ENCODE data around the gene MYO5A. TPM values are rescaled to one million over a fixed set of nuclear protein-coding genes. Genes with fewer than 3 reads are reported as not detected.

MYO5A gene
- total RNA-seq, 1 donor from 2014 or later: 55.0 TPM

DNA sequence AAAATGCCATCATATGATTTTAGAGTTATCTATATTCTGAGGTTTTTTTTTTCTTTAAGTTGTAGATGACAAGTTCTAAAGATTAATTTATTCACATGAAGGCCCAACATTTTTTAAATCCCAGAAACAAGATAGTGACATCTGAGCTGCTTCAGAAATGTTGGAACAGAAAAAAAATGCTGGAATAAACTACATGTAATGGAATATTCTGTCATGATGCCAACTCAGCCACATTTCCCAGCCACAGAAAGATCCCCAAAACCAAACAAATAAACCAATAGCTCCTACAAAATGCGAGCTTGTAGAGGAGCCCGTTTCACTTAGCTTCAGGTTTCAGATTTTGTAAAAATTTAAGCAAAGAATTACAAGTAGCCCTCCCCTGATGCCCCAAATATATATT, 122.1 kb downstream of the MYO5A start:
- intact Hi-C loops (cut with DNase I): no loop called here
- no peak overlapping the region for H3K4me3 ChIP-seq

DNA sequence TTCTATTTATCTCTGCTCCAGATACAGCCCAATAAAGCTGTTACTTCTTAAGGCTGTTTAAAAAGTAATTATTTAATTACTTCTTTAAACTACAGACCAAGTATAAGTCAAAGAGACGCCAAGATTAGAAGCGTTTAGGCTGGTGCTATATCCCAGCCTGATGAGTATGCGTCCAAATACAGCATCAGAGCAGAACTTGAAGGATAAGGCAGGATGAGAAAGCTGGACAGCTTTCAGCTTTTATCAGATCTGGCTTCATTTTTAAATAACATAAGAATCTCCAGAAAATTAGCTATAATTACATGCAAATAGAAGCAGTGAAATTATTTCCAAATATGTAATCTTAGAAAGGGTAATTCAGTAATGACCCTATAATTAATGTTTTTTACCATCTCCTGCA, 122.8 kb downstream of the MYO5A start:
- no peaks in the 10 kb centered on the region for H3K9me3 ChIP-seq
- no peaks in the 10 kb centered on the region for H3K27me3 ChIP-seq
- no peak overlapping the region for H3K4me3 ChIP-seq
- H3K4me1 ChIP-seq: no peaks in the 10 kb centered on the region
- H3K27ac ChIP-seq: no peak overlapping the region
- TF ChIP-seq, protein P1, sequence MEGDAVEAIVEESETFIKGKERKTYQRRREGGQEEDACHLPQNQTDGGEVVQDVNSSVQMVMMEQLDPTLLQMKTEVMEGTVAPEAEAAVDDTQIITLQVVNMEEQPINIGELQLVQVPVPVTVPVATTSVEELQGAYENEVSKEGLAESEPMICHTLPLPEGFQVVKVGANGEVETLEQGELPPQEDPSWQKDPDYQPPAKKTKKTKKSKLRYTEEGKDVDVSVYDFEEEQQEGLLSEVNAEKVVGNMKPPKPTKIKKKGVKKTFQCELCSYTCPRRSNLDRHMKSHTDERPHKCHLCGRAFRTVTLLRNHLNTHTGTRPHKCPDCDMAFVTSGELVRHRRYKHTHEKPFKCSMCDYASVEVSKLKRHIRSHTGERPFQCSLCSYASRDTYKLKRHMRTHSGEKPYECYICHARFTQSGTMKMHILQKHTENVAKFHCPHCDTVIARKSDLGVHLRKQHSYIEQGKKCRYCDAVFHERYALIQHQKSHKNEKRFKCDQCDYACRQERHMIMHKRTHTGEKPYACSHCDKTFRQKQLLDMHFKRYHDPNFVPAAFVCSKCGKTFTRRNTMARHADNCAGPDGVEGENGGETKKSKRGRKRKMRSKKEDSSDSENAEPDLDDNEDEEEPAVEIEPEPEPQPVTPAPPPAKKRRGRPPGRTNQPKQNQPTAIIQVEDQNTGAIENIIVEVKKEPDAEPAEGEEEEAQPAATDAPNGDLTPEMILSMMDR (IDR thresholded peaks at IDR 0.05): no peak
- no peak for DNase-seq (ENCODE audit: low spot score in 2 of 2)
- H3K36me3 ChIP-seq: peaks cover 0 to 4% of the 10 kb centered on the region in 2 donors
- intact Hi-C loops (cut with DNase I): no loop called here

More for the DNA sequence above, 122.1 kb downstream of the MYO5A start:
- H3K4me1 ChIP-seq: no peaks in the 10 kb centered on the region
- peaks cover 0 to 4% of the 10 kb centered on the region in 2 donors for H3K36me3 ChIP-seq
- no peak for DNase-seq (ENCODE audit: low spot score in 2 of 2)
- H3K9me3 ChIP-seq: no peaks in the 10 kb centered on the region
- H3K27me3 ChIP-seq: no peaks in the 10 kb centered on the region
- H3K27ac ChIP-seq: no peak overlapping the region
- TF ChIP-seq, protein P1 (IDR thresholded peaks at IDR 0.05): no peak

DNA sequence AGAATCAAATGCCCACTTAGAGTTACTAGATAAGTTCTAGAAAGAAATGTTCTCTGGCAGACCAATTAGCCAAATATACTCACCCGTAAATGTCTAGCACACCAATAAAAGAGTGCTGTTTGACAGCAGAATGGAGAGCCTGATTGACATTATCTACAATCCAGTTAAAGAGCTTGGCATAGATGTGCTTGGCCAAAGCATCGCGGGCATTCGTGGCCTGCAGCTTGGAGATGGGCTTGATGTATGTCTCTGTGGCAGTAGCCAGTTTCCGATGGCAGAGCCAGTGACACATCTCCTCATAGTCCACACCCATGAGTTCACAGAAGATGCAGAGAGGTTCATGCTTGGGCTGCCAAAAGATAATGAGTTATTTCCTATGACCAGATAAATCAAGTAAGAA, 131.6 kb downstream of the MYO5A start:
- no peak overlapping the region for H3K4me3 ChIP-seq
- H3K27ac ChIP-seq: no peak overlapping the region
- intact Hi-C loops (cut with DNase I): no loop called here
- no peak for DNase-seq (ENCODE audit: low spot score in 2 of 2)
- H3K36me3 ChIP-seq: peaks cover 4 to 10% of the 10 kb centered on the region in 2 donors
- no peaks in the 10 kb centered on the region for H3K27me3 ChIP-seq
- TF ChIP-seq, protein P1 (IDR thresholded peaks at IDR 0.05): no peak
- no peaks in the 10 kb centered on the region for H3K4me1 ChIP-seq
- no peaks in the 10 kb centered on the region for H3K9me3 ChIP-seq

GRCh38 chr15:52394118-52394517, 134.6 kb downstream of the MYO5A start:
- H3K27ac ChIP-seq: no peak overlapping the region
- TF ChIP-seq, protein P1 (IDR thresholded peaks at IDR 0.05): no peak
- DNase-seq (ENCODE audit: low spot score in 2 of 2): no peak
- H3K36me3 ChIP-seq: peaks cover 11 to 18% of the 10 kb centered on the region in 2 donors
- no peaks in the 10 kb centered on the region for H3K9me3 ChIP-seq
- H3K4me3 ChIP-seq: no peak overlapping the region
- intact Hi-C loops (cut with DNase I): no loop called here
- no peaks in the 10 kb centered on the region for H3K27me3 ChIP-seq
- no peaks in the 10 kb centered on the region for H3K4me1 ChIP-seq

DNA sequence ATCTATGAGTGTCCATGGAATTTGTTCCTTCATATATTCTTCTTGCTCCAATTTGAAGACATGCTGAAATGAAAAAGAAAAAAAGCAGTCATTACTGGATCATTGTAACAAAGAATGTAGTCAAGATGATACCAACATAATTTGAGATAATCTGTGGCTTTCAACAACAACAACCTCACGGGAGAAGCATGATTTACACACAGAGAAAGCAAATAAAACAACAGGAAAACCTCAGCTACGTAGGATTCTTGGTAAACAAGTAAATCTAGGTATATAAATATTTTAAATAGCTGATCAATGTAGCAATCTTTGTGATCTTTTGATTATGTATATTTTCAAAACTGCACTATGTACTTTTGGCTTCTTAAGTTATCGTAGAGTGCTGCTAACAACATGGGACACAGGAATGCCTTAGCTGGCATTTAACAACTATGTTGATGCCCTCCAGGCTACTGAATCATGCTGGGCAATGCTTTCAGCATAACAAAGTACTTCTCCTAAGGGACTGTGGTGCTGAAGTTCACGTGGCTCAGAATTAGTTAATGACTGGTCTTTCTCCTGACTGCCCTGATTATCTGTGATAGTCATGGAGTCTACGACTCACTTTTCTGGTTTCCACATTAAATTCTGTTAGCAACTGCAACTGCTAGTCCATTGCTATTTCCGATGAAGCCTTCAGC, 136.5 kb downstream of the MYO5A start:
- H3K27me3 ChIP-seq: no peaks in the 10 kb centered on the region
- H3K9me3 ChIP-seq: no peaks in the 10 kb centered on the region
- H3K4me1 ChIP-seq: no peaks in the 10 kb centered on the region
- peaks cover 15% of the 10 kb centered on the region in 2 donors for H3K36me3 ChIP-seq
- intact Hi-C loops (cut with DNase I): no loop called here
- H3K4me3 ChIP-seq: no peak overlapping the region
- no peak for DNase-seq (ENCODE audit: low spot score in 2 of 2)
- TF ChIP-seq, protein P1 (IDR thresholded peaks at IDR 0.05): no peak
- no peak overlapping the region for H3K27ac ChIP-seq

All from ascending aorta (tissue), 2 donors.